Measurements from ENCODE around the gene NECTIN2.
"Not testable (repeated sequence)": the region's sequence is repeated elsewhere in the genome, so short reads cannot be mapped to it uniquely, and the experiment has no call there.

NECTIN2 gene

GRCh38 chr19:44855606-44856005, 9.5 kb downstream of the NECTIN2 start:
- no peaks in the 10 kb centered on the region for H3K79me2 ChIP-seq (ENCODE audit: insufficient read depth, low read depth)
- H3K4me2 ChIP-seq, result no peak overlapping the region

GRCh38 chr19:44856421-44857083, 10.5 kb downstream of the NECTIN2 start:
- Histone ChIP-seq H3K4me1 (ENCODE audit: low read depth, poor library complexity, severe bottlenecking) (no peaks in the 10 kb centered on the region), H3K4me3 (IDR thresholded peaks at IDR 0.05; ENCODE audit: insufficient read depth, low read depth, low read length) (no peak overlapping the region), H3K9ac (no peak overlapping the region), H2AFZ (ENCODE audit: low read depth) (no peak overlapping the region), H3K27me3 (ENCODE audit: insufficient read depth, low read depth) (no peaks in the 10 kb centered on the region), H3K4me2 (no peak overlapping the region), H3K36me3 (ENCODE audit: insufficient read depth) (no peaks in the 10 kb centered on the region), H3K79me2 (ENCODE audit: insufficient read depth, low read depth) (no peaks in the 10 kb centered on the region), H4K20me1 (ENCODE audit: insufficient read depth) (no peaks in the 10 kb centered on the region), H3K27ac (no peak overlapping the region)
- TF ChIP-seq CTCF (conservative IDR thresholded peaks at IDR 0.05; ENCODE audit: low read depth, low read length), result no peak

More at GRCh38 chr19:44855606-44856005, 9.5 kb downstream of the NECTIN2 start:
- Histone ChIP-seq H3K27ac (no peak overlapping the region), H3K9ac (no peak overlapping the region), H3K27me3 (ENCODE audit: insufficient read depth, low read depth) (no peaks in the 10 kb centered on the region), H2AFZ (ENCODE audit: low read depth) (no peak overlapping the region), H4K20me1 (ENCODE audit: insufficient read depth) (no peaks in the 10 kb centered on the region), H3K4me3 (IDR thresholded peaks at IDR 0.05; ENCODE audit: insufficient read depth, low read depth, low read length) (no peak overlapping the region), H3K4me1 (ENCODE audit: low read depth, poor library complexity, severe bottlenecking) (no peaks in the 10 kb centered on the region), H3K36me3 (ENCODE audit: insufficient read depth) (no peaks in the 10 kb centered on the region)
- no peak for TF ChIP-seq CTCF (conservative IDR thresholded peaks at IDR 0.05; ENCODE audit: low read depth, low read length)

DNA sequence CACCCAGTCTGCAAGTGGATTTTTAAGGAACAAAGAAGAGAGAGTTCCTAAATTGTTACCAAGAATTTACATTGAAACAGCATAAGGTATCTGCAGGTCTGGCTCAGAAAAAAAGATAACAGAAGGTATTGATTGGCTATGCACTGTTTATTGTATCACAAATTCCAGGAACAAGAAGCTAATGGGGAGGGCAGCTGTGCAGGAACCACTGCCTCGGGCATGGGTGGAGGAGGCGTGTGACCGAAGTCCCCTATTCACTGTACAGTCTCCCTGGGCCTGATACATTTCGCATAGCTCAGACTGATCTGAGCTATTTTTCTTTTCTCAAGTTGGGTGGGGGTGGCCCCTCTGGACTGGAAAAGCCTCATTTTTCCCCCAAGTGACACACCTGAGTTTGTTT, 11.7 kb downstream of the NECTIN2 start:
- Histone ChIP-seq H3K27ac (no peak overlapping the region), H3K4me2 (no peak overlapping the region), H3K4me3 (IDR thresholded peaks at IDR 0.05; ENCODE audit: insufficient read depth, low read depth, low read length) (no peak overlapping the region), H3K27me3 (ENCODE audit: insufficient read depth, low read depth) (no peaks in the 10 kb centered on the region), H2AFZ (ENCODE audit: low read depth) (no peak overlapping the region), H3K9ac (no peak overlapping the region), H3K4me1 (ENCODE audit: low read depth, poor library complexity, severe bottlenecking) (no peaks in the 10 kb centered on the region), H4K20me1 (ENCODE audit: insufficient read depth) (no peaks in the 10 kb centered on the region), H3K79me2 (ENCODE audit: insufficient read depth, low read depth) (no peaks in the 10 kb centered on the region), H3K36me3 (ENCODE audit: insufficient read depth) (no peaks in the 10 kb centered on the region)
- no peak for TF ChIP-seq CTCF (conservative IDR thresholded peaks at IDR 0.05; ENCODE audit: low read depth, low read length)

DNA sequence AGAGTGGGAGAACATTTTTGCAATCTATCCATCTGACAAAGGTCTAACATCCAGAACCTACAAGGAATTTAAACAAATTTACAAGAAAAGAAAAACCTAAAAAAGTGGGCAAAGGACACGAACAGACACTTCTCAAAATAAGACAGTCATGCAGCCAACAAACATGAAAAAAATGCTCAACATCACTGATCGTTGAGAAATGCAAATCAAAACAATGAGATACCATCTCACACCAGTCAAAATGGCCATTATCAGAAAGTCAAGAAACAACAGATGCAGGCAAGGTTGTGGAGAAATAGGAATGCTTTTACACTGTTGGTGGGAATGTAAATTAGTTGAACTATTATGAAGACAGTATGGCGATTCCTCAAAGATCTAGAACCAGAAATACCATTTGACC, 15.5 kb downstream of the NECTIN2 start:
- not testable (repeated sequence) for H3K36me3 ChIP-seq (ENCODE audit: insufficient read depth); H3K9ac ChIP-seq; H3K27ac ChIP-seq; H3K79me2 ChIP-seq (ENCODE audit: insufficient read depth, low read depth); H3K4me1 ChIP-seq (ENCODE audit: low read depth, poor library complexity, severe bottlenecking); H3K4me2 ChIP-seq; H3K27me3 ChIP-seq (ENCODE audit: insufficient read depth, low read depth); H4K20me1 ChIP-seq (ENCODE audit: insufficient read depth); H2AFZ ChIP-seq (ENCODE audit: low read depth); H3K4me3 ChIP-seq (IDR thresholded peaks at IDR 0.05; ENCODE audit: insufficient read depth, low read depth, low read length)

DNA sequence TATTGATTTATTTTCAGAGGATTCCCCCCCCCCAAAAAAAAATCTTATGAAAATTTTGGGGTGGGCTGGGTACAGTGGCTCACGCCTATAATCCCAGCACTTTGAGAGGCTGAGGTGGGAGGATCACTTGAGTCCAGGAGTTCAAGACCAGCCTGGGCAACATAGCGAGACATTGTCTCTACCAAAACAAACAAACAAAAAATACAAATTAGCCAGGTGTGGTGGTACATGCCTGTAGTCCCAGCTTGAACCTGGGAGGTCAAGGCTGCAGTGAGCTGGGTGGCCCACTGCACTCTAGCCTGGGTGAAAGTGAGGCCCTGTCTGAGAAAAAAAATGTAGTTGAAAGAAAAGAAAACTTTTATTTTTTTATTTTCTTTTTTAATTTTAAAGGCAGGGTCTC, 17.9 kb downstream of the NECTIN2 start:
- no peak overlapping the region for H2AFZ ChIP-seq (ENCODE audit: low read depth)
- H3K4me2 ChIP-seq, result no peak overlapping the region
- no peaks in the 10 kb centered on the region for H3K79me2 ChIP-seq (ENCODE audit: insufficient read depth, low read depth)
- no peak overlapping the region for H3K9ac ChIP-seq
- no peak for TF ChIP-seq CTCF (conservative IDR thresholded peaks at IDR 0.05; ENCODE audit: low read depth, low read length)
- no peaks in the 10 kb centered on the region for H3K36me3 ChIP-seq (ENCODE audit: insufficient read depth)
- no peaks in the 10 kb centered on the region for H4K20me1 ChIP-seq (ENCODE audit: insufficient read depth)
- H3K27ac ChIP-seq, result no peak overlapping the region
- no peaks in the 10 kb centered on the region for H3K4me1 ChIP-seq (ENCODE audit: low read depth, poor library complexity, severe bottlenecking)
- H3K27me3 ChIP-seq (ENCODE audit: insufficient read depth, low read depth), result no peaks in the 10 kb centered on the region
- H3K4me3 ChIP-seq (IDR thresholded peaks at IDR 0.05; ENCODE audit: insufficient read depth, low read depth, low read length), result no peak overlapping the region

Data from KMS-11 (cell line).